ENCODE results near the gene METTL22.
A peak's percentile ranks its signal among the peaks of the same experiment; 100 is the strongest.

METTL22 gene

GRCh38 chr16:8668113-8668512 is 46.6 kb downstream of the METTL22 start:
- no peak for DNase-seq (ENCODE audit: low read depth)
- TF ChIP-seq, protein P1, sequence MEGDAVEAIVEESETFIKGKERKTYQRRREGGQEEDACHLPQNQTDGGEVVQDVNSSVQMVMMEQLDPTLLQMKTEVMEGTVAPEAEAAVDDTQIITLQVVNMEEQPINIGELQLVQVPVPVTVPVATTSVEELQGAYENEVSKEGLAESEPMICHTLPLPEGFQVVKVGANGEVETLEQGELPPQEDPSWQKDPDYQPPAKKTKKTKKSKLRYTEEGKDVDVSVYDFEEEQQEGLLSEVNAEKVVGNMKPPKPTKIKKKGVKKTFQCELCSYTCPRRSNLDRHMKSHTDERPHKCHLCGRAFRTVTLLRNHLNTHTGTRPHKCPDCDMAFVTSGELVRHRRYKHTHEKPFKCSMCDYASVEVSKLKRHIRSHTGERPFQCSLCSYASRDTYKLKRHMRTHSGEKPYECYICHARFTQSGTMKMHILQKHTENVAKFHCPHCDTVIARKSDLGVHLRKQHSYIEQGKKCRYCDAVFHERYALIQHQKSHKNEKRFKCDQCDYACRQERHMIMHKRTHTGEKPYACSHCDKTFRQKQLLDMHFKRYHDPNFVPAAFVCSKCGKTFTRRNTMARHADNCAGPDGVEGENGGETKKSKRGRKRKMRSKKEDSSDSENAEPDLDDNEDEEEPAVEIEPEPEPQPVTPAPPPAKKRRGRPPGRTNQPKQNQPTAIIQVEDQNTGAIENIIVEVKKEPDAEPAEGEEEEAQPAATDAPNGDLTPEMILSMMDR (IDR thresholded peaks at IDR 0.05; ENCODE audit: low read depth, low read length, missing control alignments), result no peak
- H3K4me3 ChIP-seq (ENCODE audit: low read depth, low read length), result no peak overlapping the region
- in situ Hi-C loops (cut with HindIII; ENCODE audit: low sequenced_read_pairs), result no loop called here

GRCh38 chr16:8669481-8669880 is 48.0 kb downstream of the METTL22 start:
- no peak overlapping the region for H3K4me3 ChIP-seq (ENCODE audit: low read depth, low read length)
- DNase-seq (ENCODE audit: low read depth), result no peak
- TF ChIP-seq, protein P1 (IDR thresholded peaks at IDR 0.05; ENCODE audit: low read depth, low read length, missing control alignments), result no peak
- in situ Hi-C loops (cut with HindIII; ENCODE audit: low sequenced_read_pairs), result no loop called here

DNA sequence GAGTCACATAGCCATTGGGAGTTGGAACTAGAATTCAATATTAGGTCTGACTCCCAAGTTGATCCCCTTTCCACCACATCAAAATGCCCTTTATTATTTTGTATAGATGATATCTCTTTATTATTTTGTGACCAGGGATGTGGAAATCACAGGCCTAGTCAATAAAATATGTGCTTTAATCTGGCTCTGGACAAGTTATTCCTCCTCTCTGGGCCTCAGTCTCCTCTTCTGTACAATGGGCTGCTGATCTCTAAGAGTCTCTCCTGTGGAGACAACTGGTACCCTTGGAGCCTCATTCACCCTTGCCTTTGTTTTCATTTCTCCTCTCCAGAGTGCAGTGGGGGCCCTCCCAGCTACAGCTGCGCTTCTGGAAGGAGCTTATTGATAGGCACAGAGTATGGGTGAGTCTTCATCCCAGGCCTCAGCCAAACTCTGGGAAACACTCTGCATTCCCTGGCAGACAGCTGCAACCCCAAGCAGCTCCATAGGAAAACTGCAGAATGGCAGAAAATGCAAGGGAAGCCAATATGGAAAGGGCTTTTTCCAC is 48.6 kb downstream of the METTL22 start:
- no peak overlapping the region for H3K4me3 ChIP-seq (ENCODE audit: low read depth, low read length)
- in situ Hi-C loops (cut with HindIII; ENCODE audit: low sequenced_read_pairs), result no loop called here
- no peak for DNase-seq (ENCODE audit: low read depth)
- TF ChIP-seq, protein P1 (IDR thresholded peaks at IDR 0.05; ENCODE audit: low read depth, low read length, missing control alignments), result no peak

DNA sequence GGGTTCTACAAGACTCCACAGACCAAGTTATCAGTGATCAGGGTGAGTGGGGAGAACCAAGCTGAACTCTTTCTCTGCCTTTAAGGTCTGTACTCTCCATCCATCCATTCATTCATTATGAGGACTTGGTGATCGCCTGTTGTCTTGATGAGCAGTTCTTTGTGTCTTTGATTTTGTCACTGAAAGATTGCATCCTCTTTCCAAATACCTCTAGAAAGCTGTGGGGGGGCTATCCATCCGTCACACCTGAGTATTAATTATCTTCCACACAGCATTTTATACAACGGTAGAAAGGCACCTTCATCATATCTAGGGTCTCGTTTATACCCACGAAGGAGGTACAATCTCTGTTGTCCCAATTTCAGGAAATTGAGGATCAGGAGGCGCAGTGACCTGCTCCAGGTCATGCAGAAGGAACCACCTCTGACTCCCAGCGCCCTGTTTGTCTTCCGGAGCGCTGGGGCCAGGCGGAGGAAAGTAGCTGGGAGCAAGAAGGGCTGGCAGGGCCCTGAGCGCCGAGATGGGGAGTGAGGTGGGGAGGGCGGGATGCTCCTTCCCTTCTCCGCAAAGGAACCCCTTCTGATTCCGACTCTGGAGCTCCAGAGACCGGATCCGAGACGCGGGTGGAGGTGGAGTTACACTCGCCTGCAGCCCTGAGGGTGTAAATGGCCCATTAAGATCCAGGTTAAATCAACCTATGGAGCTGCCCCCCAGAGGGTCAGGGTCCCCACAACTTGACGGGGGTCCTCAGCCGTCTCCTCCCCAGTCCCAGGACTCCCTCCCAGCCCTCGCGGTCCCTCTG is 52.3 kb downstream of the METTL22 start:
- in situ Hi-C loops (cut with HindIII; ENCODE audit: low sequenced_read_pairs), result no loop called here
- peak overlapping the region; percentile 65 for H3K4me3 ChIP-seq (ENCODE audit: low read depth, low read length)
- no peak for DNase-seq (ENCODE audit: low read depth)
- TF ChIP-seq, protein P1 (IDR thresholded peaks at IDR 0.05; ENCODE audit: low read depth, low read length, missing control alignments), result no peak

DNA sequence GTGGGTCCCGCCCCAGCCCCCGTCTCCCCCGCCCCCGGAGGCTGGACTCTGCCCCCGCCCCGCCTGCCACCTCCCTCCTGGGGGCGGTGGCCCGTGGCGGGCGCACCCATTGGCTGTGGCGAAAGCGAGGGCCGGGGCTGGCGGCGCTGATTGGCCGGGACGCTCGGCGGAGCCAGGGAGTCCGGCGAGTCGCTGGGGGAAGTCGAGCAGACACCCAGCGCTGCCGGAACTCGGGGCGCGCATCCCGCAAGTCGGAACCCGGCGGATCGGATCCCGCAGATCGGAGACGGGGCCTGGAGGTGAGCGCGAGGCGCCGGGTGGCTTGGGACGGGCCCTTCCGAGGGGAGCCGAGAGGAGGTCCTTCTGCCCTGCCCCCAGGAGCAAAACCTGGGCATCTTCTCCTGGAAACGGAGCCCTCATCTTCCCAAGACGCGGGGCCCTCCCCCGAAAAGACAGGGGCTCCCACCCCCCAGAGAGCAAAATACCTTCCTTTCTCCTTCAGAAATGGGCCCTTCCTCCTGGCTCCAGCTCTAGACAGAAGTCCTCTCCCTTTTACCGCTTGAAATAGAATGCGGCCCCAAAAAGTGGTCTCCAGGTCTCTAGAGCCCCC is 53.0 kb downstream of the METTL22 start, which contains the start of gene ABAT:
Gene ABAT, plus strand, starts transcription at position 205 of the 610 bp plus-strand sequence. CDS start 61,123 bp downstream, outside the sequence.
- in situ Hi-C loops (cut with HindIII; ENCODE audit: low sequenced_read_pairs), result no loop called here
- peak; percentile 20 for DNase-seq (ENCODE audit: low read depth)
- TF ChIP-seq, protein P1 (IDR thresholded peaks at IDR 0.05; ENCODE audit: low read depth, low read length, missing control alignments), result no peak
- H3K4me3 ChIP-seq (ENCODE audit: low read depth, low read length), result peak within 1 kb of the TSS; percentile 65

- no peak for DNase-seq (ENCODE audit: low read depth)
- TF ChIP-seq, protein P1 (IDR thresholded peaks at IDR 0.05; ENCODE audit: low read depth, low read length, missing control alignments), result no peak
- in situ Hi-C loops (cut with HindIII; ENCODE audit: low sequenced_read_pairs), result no loop called here
- peak overlapping the region; percentile 65 for H3K4me3 ChIP-seq (ENCODE audit: low read depth, low read length)
Observed at GRCh38 chr16:8675183-8676159, 54.0 kb downstream of the METTL22 start.

Measured in astrocyte of the cerebellum (primary cell).